DMS79 treated with DMSO at 0.1 percent for 48 hours (cell line): Measurements from ENCODE around the gene FAM219A.
A peak's percentile ranks its signal among the peaks of the same experiment; 100 is the strongest.

Experiments used
- DNase-seq: peaks from one replicate; lab custom pipeline; 2025; lab: John Stamatoyannopoulos, UW

Gene FAM219A

GRCh38 chr9:34458013-34458958, at the start of gene FAM219A, which contains the start of gene DNAI1:
FAM219A (minus strand) TSS chr9:34458570; CDS start chr9:34458263, 307 bp downstream.
DNAI1 (plus strand) TSS chr9:34458805; CDS start chr9:34459006, 201 bp downstream.
- peak; percentile 95 for DNase-seq

- no peak for DNase-seq
Measured at GRCh38 chr9:34507966-34508365, 49.6 kb upstream of the FAM219A start.

GRCh38 chr9:34507556-34507955, 49.2 kb upstream of the FAM219A start:
- no peak for DNase-seq

- no peak for DNase-seq
Measured at GRCh38 chr9:34506623-34507022, 48.3 kb upstream of the FAM219A start.

GRCh38 chr9:34505370-34506120, 47.2 kb upstream of the FAM219A start:
- DNase-seq, result no peak

GRCh38 chr9:34503406-34503805, 45.0 kb upstream of the FAM219A start:
- DNase-seq, result no peak

GRCh38 chr9:34502891-34503290, 44.5 kb upstream of the FAM219A start:
- DNase-seq, result no peak

- no peak for DNase-seq
Measured at GRCh38 chr9:34502471-34502870, 44.1 kb upstream of the FAM219A start.

- peak; percentile 36 for DNase-seq
Measured at GRCh38 chr9:34501889-34502425, 43.6 kb upstream of the FAM219A start.

- DNase-seq, result no peak
Measured at GRCh38 chr9:34501372-34501771, 43.0 kb upstream of the FAM219A start.

- peak; percentile 78 for DNase-seq
Measured at GRCh38 chr9:34500623-34501267, 42.4 kb upstream of the FAM219A start.

- DNase-seq, result no peak
Measured at GRCh38 chr9:34499076-34499475, 40.7 kb upstream of the FAM219A start.

- DNase-seq, result peak; percentile 72
Measured at GRCh38 chr9:34498553-34498952, 40.2 kb upstream of the FAM219A start.

GRCh38 chr9:34496149-34496712, 37.9 kb upstream of the FAM219A start:
- DNase-seq, result no peak

- DNase-seq, result no peak
Measured at GRCh38 chr9:34493972-34494535, 35.7 kb upstream of the FAM219A start.

- no peak for DNase-seq
Measured at GRCh38 chr9:34492051-34492450, 33.7 kb upstream of the FAM219A start.

GRCh38 chr9:34491596-34491995, 33.2 kb upstream of the FAM219A start:
- DNase-seq, result no peak

- DNase-seq, result no peak
Measured at GRCh38 chr9:34490760-34491159, 32.4 kb upstream of the FAM219A start.

GRCh38 chr9:34490360-34490759, 32.0 kb upstream of the FAM219A start:
- no peak for DNase-seq

- DNase-seq, result no peak
Measured at GRCh38 chr9:34486572-34486971, 28.2 kb upstream of the FAM219A start.

GRCh38 chr9:34485822-34486221, 27.5 kb upstream of the FAM219A start:
- DNase-seq, result no peak
